Fibroblast of the conjunctiva (primary cell): ENCODE measurements around the gene FRAS1.
"Not testable (repeated sequence)": the region's sequence is repeated elsewhere in the genome, so short reads cannot be mapped to it uniquely, and the experiment has no call there.

Source experiments
- DNase-seq: peaks from one replicate; pipeline ENCODE4 v3.0.0-alpha.2; 2010; ENCODE audit warnings: low read depth

FRAS1 gene

DNA sequence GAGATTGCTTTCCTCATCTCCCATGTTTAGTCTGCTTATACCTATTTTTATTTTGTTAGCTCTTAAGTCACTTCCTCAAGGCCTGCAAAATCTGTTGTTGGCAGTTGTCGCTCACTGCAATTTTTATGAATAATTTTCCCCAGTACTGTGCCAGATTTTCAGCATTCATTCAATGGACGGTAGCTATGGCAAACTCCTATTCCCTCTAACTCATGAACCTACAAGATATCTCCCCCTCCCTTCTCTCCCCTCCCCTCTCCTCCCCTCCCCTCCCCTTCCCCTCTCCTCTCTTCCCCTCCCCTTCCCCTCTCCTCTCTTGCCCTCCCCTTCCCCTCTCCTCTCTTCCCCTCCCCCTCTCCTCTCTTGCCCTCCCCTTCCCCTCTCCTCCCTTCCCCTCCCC is 160.4 kb downstream of the FRAS1 start:
- no peak for DNase-seq

DNA sequence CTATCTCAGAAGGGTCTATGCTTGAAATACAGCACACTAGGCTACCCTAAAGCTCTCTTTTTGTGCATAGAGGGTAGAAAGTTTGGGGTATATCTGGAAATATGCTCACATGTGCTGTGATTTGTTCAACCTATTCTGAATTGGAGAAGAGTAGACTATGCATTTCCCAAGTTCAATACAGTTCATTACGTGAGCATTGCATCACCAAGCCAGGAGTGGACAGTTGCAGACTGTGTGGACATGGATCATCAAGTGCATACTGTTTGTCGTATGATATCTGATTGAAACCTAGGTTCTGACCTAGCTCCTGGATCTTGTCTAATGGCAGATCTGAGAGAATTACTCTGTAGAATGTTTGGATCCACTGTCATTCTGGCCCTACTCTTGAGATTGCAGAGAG is 161.1 kb downstream of the FRAS1 start:
- DNase-seq, result peak; percentile 21

DNA sequence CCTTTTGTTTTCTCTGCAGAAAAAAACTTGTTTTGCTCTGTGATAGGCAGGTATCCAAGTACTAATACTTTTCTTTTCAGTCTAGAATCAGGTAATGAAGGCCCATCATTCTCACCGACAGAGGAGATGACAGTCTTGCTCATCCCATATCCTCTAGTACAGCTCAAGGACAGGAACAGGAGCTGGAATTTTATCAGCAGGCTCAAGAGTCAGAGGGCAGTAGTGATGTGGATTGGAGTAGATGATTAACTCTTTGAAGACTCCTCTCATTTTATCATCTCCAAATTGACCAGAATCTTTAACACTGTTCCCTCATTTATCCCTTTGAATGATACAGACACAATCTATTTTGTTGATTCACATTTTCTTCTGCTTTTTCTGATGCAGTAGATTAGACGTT is 162.7 kb downstream of the FRAS1 start:
- no peak for DNase-seq

DNA sequence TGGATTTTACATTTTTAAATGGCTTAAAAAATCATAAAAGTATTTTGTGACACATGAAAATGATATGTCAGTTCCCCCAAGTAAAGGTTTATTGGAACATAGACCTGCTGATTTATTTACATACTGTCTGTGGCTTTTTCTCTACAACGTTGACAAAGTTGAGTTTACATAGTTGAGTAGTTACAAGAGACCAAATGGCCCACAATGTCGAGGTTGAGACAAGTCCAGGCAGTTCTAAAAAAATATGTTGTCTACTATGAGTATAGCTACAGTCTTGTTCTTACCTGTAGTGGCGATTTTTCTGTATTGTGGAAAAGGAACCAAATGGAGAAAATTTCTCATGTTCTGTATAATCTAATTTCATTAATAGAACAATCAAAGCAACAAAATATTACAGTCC is 163.2 kb downstream of the FRAS1 start:
- DNase-seq, result no peak

DNA sequence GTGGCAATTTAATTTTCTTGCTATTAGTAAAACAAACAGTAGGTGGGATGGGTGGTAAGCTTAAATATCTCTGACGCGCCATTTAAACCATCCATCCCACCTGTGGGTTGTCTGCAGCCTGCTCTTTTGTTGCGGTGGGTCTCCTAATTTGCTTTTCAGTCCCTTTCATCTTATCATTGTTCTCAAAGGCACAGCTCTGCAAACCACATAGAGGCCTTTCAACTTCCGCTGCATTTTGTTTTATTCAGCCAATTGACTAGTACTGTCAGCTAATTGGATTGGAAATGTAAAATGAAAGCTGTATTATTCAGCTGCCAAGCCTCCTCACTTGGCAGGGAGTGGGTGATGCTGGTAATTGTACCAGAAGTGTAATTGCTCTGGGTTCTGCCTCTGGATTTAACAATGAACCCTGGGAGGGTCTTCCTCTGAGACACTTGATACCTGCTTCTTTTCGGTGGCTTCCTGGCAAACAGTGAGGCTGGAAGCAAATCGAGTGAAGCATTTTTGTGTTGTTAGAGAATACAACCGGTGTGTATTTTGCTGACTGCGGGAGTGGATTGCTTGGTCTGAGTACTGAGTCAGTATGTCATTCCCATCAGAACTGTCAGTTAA is 165.6 kb downstream of the FRAS1 start:
- DNase-seq, result no peak

DNA sequence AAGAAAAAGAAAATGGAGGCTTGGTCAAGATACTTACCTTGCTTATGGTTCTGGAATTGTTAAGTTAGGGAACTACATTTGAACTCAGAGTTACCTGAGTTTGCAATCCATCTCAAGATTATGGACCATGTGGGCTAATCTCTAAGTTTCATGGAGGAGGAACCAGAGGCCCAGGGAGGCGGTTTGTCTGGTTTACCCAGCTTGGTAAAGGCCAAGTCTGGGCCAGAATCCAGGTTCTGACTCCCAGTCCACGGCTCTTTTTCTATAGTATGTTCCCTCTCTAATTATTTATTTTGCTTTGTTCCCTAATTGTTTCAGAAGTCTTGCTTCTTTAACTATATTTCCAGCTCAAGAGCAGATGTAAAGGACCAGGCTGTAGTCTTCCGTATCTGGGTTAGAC is 168.1 kb downstream of the FRAS1 start:
- DNase-seq, result no peak

DNA sequence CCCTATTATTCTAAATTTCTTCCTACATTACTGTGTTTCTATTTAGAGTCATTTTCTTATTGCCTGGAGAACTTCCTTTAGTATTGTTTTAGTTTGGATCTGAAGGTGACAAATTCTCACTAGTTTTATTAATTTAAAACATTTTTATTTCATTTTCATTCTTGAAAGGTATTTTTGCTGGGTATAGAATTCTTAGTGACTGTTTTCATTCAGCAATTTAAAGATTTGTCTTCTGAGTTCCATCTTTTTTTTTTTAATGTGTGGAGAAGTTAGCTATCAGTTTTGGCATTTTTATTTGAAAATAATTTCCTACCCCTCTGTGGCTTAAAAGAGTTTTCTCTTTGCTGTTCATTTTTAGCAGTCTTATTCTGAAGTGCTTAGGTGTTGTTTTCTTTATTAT is 169.2 kb downstream of the FRAS1 start:
- DNase-seq, result no peak

DNA sequence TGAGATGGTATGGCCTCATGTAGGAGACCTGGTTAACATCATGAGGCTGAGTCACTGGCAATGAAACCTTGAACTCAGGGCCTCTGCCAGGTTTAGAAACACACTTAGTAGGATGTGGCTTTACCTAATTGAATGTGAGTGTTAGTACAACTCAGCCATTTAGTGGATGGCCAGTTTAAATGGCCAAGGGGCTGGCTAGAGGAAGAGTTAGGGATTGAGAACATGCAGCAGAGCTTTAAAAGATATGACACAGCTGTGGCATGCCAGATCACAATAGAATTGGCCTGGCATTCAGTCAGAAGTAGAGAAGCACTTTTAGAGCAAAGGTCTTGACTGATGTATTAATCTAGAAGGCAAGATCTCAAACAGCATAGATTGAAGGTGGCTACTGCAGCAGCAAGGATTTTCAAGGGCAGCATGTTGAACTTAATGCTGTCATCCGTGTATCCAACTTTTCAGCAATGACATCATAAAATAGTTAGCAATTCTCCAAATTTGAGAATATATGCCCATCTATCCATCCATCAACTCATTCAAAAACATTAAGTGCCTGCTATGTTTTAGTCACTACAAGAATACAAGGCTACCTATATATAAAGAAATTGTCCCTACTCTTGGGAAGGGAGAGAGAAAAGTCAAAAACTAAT is 170.4 kb downstream of the FRAS1 start:
- DNase-seq, result no peak

DNA sequence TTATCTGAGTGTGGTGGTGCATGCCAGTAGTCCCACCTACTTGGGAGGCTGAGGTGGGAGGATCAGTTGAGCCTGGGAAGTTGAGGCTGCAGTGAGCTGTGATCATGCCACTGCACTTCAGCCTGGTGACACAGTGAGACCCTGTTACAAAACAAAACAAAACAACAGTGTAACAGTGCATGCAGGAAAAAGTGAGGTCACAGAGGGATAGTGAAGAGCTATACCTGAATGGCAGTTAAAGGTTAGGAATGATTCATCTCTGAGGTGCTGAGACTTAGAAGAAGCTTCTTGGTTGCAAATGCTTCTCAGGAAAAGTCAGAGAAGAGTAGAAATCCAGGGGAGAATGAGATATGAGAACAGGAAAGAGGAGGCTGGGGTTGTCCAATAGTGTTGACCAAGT is 178.7 kb downstream of the FRAS1 start:
- no peak for DNase-seq

DNA sequence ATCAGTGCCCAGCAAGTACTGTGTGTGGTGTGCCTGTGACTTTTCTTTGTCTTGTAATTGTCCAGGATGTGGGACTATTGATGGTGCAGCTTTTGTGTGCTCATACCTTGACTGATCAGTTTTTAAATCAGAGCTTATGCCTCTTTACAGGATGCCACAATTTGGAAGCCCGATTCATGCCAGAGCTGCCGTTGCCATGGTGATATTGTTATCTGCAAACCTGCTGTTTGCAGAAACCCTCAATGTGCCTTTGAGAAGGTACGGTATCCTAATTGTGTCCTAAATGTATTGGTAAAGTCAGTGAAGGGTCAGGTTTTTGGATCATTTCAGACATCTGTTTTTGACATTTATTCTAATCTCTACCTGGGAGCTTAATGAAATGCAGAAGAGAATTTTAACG is 180.2 kb downstream of the FRAS1 start:
- no peak for DNase-seq

DNA sequence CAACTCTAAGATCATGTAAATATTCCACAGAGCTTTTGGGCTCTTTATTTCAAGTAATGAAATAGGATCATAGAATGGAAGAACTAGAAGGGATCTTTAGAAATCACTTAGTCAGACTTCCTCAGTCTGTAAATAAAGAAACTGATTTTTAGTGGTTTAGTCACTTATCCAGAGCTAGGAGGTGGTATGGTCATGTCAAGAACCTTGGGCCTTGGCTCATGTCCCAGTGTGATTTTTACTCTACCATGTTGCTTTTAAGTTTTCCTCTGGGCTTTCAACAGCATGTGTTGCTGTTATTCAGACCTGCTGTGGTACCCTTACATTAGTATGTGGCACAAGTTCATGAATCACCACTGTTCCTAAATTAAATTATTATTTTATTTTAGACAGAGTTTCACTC is 184.9 kb downstream of the FRAS1 start:
- DNase-seq, result peak; percentile 23

DNA sequence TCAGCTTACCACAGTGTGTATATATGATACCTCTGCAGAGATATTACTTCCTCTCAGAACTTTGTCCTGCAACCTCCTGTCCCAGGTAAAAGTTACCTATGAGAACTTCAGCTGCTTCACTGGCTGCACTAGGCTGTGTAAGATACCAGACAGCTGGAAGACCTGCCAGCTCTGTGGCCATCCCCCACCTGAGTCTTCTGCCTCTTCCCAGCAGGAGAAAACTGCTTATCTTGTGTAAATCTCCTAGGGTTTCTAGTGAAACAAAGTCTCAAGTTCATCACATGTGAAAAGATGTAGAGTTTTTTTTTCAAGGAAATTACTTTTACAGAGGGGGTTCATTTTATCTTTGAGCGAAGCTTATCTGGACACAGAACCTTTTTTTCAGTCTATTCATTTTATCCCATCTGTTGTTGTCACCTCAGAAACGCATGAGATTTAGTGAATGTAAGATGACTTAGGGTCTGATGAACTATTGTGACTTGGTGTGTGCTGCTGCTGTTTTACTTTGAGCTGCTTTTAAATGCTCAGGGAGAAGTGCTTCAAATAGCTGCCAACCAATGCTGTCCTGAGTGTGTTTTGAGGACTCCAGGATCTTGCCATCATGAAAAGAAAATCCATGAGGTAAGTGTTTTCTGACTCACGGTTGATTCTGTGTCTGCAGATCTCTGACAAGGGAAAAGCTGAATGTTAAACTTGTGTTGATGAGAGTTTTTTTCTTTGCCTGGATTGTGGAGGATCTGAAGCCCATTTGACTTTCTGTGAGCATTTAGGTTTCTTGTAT is 187.8 kb downstream of the FRAS1 start:
- no peak for DNase-seq

DNA sequence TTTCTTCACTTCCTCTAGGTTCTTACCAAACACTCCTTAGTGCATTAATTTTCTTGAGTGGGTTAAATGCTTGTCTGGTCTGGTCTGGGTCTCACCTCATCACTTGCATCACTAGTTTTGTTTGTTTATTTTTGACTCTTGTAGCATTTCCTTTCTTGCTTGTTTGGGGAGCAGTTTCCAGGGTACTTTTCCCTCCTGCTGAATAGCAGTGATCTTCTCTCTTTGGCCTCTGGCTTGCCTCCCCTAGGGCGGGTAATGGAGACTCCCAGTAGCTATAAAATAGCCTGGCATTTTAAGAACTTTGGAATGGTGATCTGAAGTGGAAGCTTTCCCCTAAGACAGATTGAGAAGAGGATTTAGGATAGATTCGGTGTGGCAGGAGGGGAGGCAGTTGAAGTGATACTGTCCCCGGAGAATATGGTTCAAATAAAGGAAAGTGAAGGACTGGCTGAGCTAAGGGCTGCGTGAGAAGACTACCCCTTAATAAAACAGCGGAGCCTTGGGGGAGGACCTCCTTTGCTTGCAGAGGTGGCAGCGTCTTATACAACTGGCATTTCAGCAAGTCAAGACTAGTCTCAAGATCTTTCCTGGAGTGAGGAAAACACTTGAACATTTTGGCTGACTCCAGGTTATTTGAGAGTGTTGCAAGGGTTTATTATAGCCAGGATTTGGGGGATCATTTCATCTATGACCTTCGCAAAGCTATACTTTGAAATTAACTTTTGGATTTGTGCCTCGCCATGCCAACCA is 190.6 kb downstream of the FRAS1 start:
- no peak for DNase-seq

DNA sequence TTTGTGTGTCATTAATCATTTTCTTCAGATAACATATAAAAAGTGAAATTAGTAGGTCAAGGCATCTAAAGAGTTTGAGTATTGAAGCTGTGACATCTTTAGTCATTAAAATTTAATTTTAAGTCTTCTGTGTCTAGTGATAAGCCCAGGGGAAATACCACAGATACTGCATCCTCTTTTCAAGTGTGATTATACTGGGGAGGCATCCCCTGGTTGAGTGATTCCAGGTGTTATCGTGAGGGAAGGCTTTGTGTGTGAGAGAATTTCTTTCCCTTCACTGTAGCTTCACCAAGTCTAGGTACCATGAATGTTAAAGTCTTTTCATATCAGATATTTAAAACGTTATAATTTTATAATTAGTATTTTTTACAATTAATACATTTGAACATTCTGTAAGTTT is 193.4 kb downstream of the FRAS1 start:
- DNase-seq, result no peak

DNA sequence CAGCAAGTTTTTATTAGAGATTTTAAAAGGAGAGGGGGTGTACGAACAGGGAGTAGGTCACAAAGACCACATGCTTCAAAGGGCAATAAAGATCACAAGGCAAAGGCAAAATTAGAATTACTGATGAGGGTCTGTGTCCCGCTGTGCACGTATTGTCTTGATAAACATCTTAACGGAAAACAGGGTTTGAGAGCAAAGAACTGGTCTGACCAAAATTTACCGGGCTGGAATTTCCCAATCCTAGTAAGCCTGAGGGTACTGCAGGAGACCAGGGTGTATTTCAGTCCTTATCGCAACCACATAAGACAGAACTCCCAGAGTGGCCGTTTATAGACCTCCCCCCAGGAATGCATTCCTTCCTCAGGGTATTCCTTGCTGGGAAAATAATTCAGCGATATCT is 195.7 kb downstream of the FRAS1 start:
- not testable (repeated sequence) for DNase-seq

DNA sequence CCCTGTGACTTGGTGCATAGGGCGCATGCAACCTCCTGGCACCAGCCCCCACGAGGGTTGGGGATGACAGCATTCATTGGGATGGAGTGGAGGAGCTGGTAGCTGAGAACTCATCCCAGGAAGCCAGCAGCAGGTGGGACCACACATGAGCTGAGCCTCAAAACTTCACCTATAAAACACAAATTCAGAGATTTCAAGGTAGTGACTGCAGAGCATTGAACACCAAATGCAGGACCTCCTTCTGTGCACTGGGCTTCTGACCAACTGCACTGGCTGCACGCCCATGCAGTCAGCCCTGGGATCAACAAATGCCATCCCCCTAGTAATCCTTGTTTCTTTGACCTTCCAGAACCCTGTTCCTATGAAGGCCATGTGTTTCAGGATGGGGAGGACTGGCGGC is 197.8 kb downstream of the FRAS1 start:
- DNase-seq, result no peak

DNA sequence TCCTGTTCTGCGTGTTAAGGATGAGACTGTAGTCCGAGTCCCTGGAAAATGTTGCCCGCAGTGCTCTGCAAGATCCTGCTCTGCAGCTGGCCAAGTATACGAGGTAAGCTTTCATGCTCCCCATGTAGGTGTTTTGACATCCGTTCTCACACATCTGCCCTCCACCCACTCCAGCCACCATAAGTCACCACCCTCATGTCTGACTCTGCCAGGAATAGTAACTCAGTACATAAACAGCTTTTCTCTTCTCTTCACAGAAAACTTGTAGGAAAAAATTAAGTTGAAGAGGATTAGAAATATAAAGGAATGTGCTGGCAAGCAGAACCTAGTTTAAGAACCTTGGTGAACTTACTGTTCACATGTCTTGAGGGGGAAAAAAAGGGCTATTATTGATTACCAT is 207.9 kb downstream of the FRAS1 start:
- no peak for DNase-seq

DNA sequence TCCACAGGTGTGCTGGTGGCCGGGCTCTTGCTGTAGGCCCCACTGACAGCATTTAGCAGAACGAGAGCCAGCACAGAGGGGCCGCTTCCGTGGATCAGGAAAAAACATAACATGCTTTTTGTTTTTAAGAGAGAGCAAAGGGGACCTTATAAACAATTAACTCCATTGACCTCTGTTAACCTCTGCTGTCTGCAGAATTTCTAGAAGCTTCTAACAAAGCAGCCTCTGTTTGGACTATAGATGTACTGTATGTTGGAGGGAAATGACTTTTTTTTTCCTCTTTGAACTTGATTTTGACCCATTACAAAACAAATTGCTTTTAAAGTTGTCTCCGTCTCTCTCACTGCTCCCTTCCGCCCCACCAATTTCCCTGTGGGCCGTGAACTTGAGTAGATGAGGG is 210.7 kb downstream of the FRAS1 start:
- no peak for DNase-seq

DNA sequence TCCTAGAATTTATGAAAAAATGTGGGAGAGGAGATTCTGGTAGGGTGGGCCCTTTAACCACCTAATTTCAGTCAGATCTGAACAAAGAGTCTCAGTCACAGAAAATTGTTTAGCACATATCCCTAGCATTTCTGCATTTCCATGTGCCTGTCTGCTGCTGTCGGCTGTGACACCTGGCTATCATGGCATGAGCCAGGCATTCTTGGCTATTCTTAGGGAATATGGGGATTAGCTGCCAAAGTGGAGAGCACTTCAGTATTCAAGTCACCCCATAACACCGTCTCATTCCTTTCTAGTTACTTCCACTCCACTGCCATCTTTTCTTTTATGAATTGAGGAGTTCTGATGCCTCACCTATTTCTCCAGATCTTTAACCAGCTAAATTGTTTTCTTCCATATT is 211.5 kb downstream of the FRAS1 start:
- DNase-seq, result no peak

DNA sequence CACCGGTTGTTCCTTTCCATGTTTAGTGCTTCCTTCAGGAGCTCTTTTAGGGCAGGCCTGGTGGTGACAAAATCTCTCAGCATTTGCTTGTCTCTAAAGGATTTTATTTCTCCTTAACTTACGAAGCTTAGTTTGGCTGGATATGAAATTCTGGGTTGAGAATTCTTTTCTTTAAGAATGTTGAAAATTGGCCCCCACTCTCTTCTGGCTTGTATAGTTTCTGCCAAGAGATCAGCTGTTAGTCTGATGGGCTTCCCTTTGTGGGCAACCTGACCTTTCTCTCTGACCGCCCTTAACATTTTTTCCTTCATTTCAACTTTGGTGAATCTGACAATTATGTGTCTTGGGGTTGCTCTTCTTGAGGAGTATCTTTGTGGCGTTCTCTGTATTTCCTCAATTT is 218.3 kb downstream of the FRAS1 start:
- not testable (repeated sequence) for DNase-seq

DNA sequence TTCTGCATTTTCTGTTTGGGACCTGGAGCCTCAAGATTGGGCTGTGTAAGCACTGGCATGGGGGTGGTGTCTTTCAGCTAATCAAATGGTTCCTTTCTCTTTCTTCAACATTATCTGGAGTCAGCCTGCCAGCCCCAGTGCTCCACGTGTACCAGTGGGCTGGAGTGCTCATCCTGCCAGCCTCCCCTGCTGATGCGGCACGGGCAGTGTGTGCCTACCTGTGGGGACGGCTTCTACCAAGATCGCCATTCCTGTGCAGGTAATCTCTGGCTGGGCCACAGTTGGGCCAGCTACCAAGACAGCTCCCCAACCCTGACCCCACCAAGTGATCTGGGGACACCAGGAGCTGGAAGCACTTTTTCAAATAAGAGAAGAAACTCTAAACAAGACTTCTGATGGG is 229.2 kb downstream of the FRAS1 start:
- no peak for DNase-seq

DNA sequence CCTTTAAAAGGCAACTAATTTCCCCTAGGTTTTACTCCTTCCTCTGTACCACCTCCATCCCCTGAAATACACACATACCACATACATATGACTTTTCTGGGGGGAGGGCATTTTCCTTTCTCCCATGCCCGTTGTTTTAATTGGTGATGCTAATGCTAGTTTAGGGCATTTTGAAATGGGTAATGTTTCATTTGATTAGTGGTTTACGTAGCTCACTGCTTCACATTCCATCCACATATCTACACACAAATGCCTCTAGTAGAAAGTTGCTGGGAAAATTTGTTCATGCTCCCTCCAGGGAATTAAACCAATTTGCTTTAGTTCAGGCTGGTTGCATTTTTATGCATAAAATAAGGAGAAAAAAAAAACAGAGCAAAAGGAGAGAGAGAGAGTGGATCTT is 231.2 kb downstream of the FRAS1 start:
- DNase-seq, result no peak

DNA sequence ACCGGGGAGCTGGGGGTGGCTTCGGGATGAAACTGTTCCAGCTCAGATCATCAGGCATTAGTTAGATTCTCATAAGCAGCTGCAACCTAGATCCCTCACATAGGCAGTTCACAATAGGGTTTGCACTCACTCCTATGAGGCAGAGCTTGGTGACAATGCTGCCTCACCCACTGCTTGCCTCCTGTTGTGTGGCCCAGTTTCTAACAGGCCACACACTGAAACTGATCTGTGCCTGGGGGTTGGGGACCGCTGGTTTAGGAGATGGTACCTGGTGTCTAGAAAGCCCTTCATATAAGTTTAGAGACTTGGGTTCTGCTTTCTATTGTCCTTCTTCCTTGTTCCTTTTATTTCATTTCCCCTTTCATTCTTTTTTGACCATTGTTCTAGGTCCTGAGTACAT is 234.2 kb downstream of the FRAS1 start:
- no peak for DNase-seq
